KMS-11 (cell line): ENCODE measurements around the gene ATP9B.

Experiments
- H2AFZ ChIP-seq: fragments of 200-600 bp; sonication (generic); 2 replicates; pipeline ENCODE4 v1.6.1; 2016; ENCODE audit warnings: antibody characterized with exemption, mixed run types, low read depth
- H3K27ac ChIP-seq: fragments of 200-600 bp; sonication (generic); 2 replicates; pipeline ENCODE4 v1.6.1; 2016; ENCODE audit warnings: mild to moderate bottlenecking, mixed run types
- H3K27me3 ChIP-seq: fragments of 200-600 bp; sonication (generic); 2 replicates; pipeline ENCODE4 v1.6.1; 2017; ENCODE audit warnings: mild to moderate bottlenecking, low read depth, mixed run types, moderate library complexity; ENCODE audit not compliant: insufficient read depth
- H3K36me3 ChIP-seq: fragments of 200-600 bp; sonication (generic); 2 replicates; pipeline ENCODE4 v1.6.1; 2017; ENCODE audit warnings: mild to moderate bottlenecking, mixed run types; ENCODE audit not compliant: insufficient read depth
- H3K4me1 ChIP-seq: fragments of 200-600 bp; sonication (generic); 2 replicates; pipeline ENCODE4 v1.6.1; 2016; ENCODE audit warnings: mild to moderate bottlenecking, low read depth, mixed run types; ENCODE audit not compliant: poor library complexity, severe bottlenecking
- H3K4me2 ChIP-seq: fragments of 200-600 bp; sonication (generic); 2 replicates; pipeline ENCODE4 v1.7.0; 2016; ENCODE audit warnings: mild to moderate bottlenecking, mixed run types
- H3K4me3 ChIP-seq: fragments of 200-600 bp; sonication (generic); IDR thresholded peaks from 2 replicates; pipeline ENCODE4 v1.6.1; 2017; ENCODE audit warnings: low read depth, low read length, mixed read lengths; ENCODE audit not compliant: insufficient read depth
- H3K79me2 ChIP-seq: fragments of 200-600 bp; sonication (generic); 2 replicates; pipeline ENCODE4 v1.6.1; 2016; ENCODE audit warnings: low read depth, mixed run types; ENCODE audit not compliant: insufficient read depth
- H3K9ac ChIP-seq: fragments of 200-600 bp; sonication (generic); 2 replicates; pipeline ENCODE4 v1.6.1; 2016; ENCODE audit warnings: mild to moderate bottlenecking, mixed run types
- H4K20me1 ChIP-seq: fragments of 200-600 bp; sonication (generic); 2 replicates; pipeline ENCODE4 v1.6.1; 2016; ENCODE audit warnings: mild to moderate bottlenecking, mixed run types; ENCODE audit not compliant: insufficient read depth
- TF ChIP-seq, protein P1 (sequence below): fragments of 200-600 bp; sonication (generic); conservative IDR thresholded peaks from 2 replicates; pipeline ENCODE4 v1.6.1; 2017; ENCODE audit warnings: low read depth, mild to moderate bottlenecking, antibody characterized with exemption, low read length, moderate library complexity, mixed read lengths

Gene ATP9B

DNA sequence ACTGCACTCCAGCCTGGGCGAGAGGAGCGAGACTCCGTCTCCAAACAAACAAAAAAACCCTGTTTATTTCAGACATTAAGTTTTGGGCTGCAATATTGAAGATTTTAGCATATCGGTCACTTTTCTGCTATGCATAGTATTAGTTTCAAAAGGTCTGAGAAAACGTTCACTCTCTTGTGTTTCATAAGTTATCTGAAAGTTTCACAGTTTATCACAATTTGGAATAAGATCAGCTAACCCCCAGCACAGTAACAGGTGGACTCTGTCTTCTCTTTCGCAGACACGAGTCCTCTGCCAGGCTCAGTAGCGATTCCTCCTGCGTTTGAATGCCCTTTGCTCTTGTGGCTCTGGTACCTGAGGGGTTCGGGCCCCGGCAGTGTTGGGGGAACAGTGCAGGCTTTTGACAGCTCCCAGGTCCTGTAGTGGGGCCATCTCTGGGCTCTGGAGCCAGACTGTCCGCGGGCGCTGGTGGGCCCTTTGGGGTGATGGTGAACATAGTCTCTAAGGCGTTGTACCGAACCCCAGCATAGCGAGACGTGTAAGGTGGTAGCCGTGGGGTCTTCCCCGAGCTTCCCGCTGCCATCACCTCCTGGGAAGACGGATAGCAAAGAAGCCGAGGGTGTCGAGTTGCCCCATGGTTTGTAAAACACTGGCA is 347.0 kb downstream of the ATP9B start:
- Histone ChIP-seq H4K20me1 (no peaks in the 10 kb centered on the region), H3K36me3 (no peaks in the 10 kb centered on the region), H3K27ac (no peak overlapping the region), H3K79me2 (no peaks in the 10 kb centered on the region), H3K4me2 (no peak overlapping the region), H3K27me3 (no peaks in the 10 kb centered on the region), H3K4me1 (no peaks in the 10 kb centered on the region), H2AFZ (no peak overlapping the region), H3K4me3 (no peak overlapping the region), H3K9ac (no peak overlapping the region)
- TF ChIP-seq, protein P1, sequence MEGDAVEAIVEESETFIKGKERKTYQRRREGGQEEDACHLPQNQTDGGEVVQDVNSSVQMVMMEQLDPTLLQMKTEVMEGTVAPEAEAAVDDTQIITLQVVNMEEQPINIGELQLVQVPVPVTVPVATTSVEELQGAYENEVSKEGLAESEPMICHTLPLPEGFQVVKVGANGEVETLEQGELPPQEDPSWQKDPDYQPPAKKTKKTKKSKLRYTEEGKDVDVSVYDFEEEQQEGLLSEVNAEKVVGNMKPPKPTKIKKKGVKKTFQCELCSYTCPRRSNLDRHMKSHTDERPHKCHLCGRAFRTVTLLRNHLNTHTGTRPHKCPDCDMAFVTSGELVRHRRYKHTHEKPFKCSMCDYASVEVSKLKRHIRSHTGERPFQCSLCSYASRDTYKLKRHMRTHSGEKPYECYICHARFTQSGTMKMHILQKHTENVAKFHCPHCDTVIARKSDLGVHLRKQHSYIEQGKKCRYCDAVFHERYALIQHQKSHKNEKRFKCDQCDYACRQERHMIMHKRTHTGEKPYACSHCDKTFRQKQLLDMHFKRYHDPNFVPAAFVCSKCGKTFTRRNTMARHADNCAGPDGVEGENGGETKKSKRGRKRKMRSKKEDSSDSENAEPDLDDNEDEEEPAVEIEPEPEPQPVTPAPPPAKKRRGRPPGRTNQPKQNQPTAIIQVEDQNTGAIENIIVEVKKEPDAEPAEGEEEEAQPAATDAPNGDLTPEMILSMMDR: no peak

DNA sequence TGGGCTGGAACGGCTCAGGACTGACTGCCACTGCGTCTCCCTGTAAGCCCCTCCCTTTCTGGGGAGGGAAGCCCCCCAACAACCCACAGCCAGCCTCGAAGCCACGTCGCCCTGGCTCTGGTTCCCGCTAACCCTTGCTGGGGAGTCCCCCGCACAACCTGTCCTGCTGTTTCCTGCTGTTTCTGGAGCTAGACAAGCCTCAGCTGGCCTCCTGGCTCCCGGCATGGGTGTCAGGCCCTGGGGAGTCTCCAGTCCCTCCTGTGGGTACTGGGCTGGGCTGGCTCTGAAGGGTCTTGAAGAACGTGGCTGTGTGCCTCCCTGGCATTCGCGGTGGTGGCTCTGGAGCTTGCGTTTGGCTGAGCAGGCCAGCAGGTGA is 347.5 kb downstream of the ATP9B start:
- Histone ChIP-seq H3K4me1 (no peaks in the 10 kb centered on the region), H3K9ac (no peak overlapping the region), H3K27ac (no peak overlapping the region), H3K79me2 (no peaks in the 10 kb centered on the region), H3K4me2 (no peak overlapping the region), H3K36me3 (no peaks in the 10 kb centered on the region), H4K20me1 (no peaks in the 10 kb centered on the region), H2AFZ (no peak overlapping the region), H3K27me3 (no peaks in the 10 kb centered on the region), H3K4me3 (no peak overlapping the region)
- TF ChIP-seq, protein P1: no peak

DNA sequence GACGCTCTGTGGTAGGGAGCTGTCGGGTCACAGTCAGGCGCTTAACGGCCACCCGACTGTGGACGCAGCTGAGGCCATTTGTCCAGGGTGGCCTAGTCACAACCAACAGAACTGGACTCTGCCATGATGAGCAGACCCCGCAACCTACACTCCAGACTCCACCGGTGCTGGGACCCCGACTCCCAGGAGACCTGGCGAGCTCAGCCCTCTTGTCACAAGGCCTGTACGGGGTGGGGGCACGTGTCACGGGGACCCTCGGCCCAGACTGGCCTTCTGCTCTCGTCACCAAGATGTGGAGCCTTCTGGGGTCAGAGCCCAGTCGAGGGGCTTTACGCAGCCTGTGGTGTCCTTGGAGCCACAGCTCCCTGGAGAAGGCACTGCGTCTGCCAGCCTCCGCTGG is 349.0 kb downstream of the ATP9B start:
- Histone ChIP-seq H3K4me1 (no peaks in the 10 kb centered on the region), H3K79me2 (no peaks in the 10 kb centered on the region), H3K27me3 (no peaks in the 10 kb centered on the region), H4K20me1 (no peaks in the 10 kb centered on the region), H3K36me3 (no peaks in the 10 kb centered on the region), H2AFZ (no peak overlapping the region), H3K4me2 (no peak overlapping the region), H3K27ac (no peak overlapping the region), H3K9ac (no peak overlapping the region), H3K4me3 (no peak overlapping the region)
- TF ChIP-seq, protein P1: no peak

DNA sequence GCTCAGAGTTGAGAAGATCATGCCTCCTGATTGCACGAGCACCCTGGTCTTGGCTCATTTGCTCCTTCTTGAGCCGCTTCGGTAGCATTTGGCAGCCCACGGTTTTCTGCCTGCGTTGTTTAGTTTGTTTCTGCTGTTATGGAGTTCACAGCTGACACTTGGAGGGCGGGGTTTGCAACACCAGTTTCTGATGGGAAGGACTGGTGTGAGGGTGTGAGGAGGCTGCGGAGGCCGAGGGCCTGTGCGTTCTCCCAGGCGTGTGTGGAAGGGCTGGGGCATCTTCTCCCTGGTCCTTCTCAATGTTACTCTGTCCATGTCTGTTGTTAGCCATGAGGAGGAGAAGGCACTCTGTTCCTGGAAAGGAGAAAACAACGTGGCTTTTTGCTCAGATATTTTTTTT is 349.4 kb downstream of the ATP9B start:
- H4K20me1 ChIP-seq: no peaks in the 10 kb centered on the region

More for the DNA sequence above, 349.4 kb downstream of the ATP9B start:
- TF ChIP-seq, protein P1: no peak
- no peaks in the 10 kb centered on the region for H3K4me1 ChIP-seq
- H3K36me3 ChIP-seq: no peaks in the 10 kb centered on the region
- no peaks in the 10 kb centered on the region for H3K79me2 ChIP-seq
- no peak overlapping the region for H3K27ac ChIP-seq
- no peak overlapping the region for H3K9ac ChIP-seq
- no peak overlapping the region for H2AFZ ChIP-seq
- H3K27me3 ChIP-seq: no peaks in the 10 kb centered on the region
- H3K4me3 ChIP-seq: no peak overlapping the region
- H3K4me2 ChIP-seq: no peak overlapping the region
